NT2/D1 (cell line): ENCODE measurements around the gene UQCC2.

Source experiments
- DNase-seq: peaks from one replicate; pipeline ENCODE4 v3.0.0-alpha.2; 2011; ENCODE audit warnings: low read depth, low spot score
- H3K27me3 ChIP-seq: 2 replicates; pipeline ENCODE4 v1.6.0; 2011; ENCODE audit warnings: mild to moderate bottlenecking; ENCODE audit not compliant: insufficient read length, insufficient read depth
- H3K36me3 ChIP-seq: 2 replicates; pipeline ENCODE4 v1.6.1; 2011; ENCODE audit warnings: mild to moderate bottlenecking, low read length, mixed read lengths; ENCODE audit not compliant: insufficient read depth, insufficient read length
- H3K4me1 ChIP-seq: 2 replicates; pipeline ENCODE4 v1.5.1; 2011; ENCODE audit not compliant: insufficient read depth, insufficient read length
- H3K4me3 ChIP-seq: 2 replicates; pipeline ENCODE4 v1.5.1; 2011; ENCODE audit warnings: low read depth; ENCODE audit not compliant: insufficient read length
- H3K9ac ChIP-seq: 2 replicates; pipeline ENCODE4 v1.6.0; 2011; ENCODE audit warnings: low read depth; ENCODE audit not compliant: insufficient read length
- H3K9me3 ChIP-seq: 2 replicates; pipeline ENCODE4 v1.5.1; 2011; ENCODE audit warnings: mild to moderate bottlenecking, low read length; ENCODE audit not compliant: insufficient read depth
- SUZ12 ChIP-seq: IDR thresholded peaks from 2 replicates; pipeline ENCODE4 v1.6.1; 2011; ENCODE audit not compliant: insufficient read length, insufficient read depth; ENCODE audit errors: extremely low read depth
- YY1 ChIP-seq: IDR thresholded peaks from 2 replicates; pipeline ENCODE4 v1.6.1; 2011; ENCODE audit not compliant: insufficient read length, insufficient read depth
- ZNF274 ChIP-seq: IDR thresholded peaks from 2 replicates; pipeline ENCODE4 v1.6.1; 2011; ENCODE audit warnings: mild to moderate bottlenecking, low read depth, low read length

UQCC2 gene

GRCh38 chr6:33702345-33702977, 9.0 kb downstream of the UQCC2 start:
- Histone ChIP-seq H3K9me3 (no peaks in the 10 kb centered on the region), H3K4me3 (no peak overlapping the region), H3K9ac (no peak overlapping the region), H3K36me3 (peaks cover 72% of the 10 kb centered on the region), H3K27me3 (no peaks in the 10 kb centered on the region), H3K4me1 (peaks cover 9% of the 10 kb centered on the region)
- TF ChIP-seq YY1 (no peak), ZNF274 (no peak), SUZ12 (no peak)
- peak; percentile 36 for DNase-seq

DNA sequence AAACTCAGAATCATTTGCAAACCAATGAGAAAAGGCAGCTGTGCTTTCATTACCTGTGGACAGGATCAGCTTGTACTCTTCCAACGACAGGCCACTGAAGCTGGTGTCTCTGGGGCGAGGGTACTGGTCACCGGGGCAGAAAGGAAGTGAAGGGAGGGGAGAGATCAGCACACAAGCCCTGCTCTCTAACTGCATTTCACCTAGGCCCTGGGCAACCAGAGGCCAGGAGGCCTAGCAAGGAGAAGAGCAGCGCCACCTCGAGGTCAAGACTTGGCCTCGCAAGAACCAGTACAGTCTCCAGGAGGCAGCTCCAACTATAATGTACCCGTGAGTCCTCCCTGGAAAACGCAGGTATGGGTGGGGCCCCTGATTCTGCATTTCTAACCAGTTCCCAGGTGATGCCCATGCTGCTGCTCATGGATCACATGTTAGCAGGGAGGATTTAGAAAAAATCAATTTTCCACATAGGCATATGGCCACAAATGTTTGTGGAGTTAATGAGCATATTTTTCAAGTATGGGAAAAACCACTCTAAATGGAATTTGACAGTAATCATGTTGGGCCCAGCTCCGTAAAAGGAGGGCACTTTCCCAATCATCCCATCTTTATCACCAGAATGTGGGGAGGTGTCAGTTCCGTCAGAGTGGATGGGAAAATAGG, 11.0 kb downstream of the UQCC2 start:
- Histone ChIP-seq H3K27me3 (no peaks in the 10 kb centered on the region), H3K9me3 (no peaks in the 10 kb centered on the region), H3K36me3 (peaks cover 78% of the 10 kb centered on the region), H3K4me1 (peaks cover 8% of the 10 kb centered on the region), H3K4me3 (no peak overlapping the region), H3K9ac (no peak overlapping the region)
- TF ChIP-seq SUZ12 (no peak), ZNF274 (no peak), YY1 (no peak)
- DNase-seq: peak; percentile 68

DNA sequence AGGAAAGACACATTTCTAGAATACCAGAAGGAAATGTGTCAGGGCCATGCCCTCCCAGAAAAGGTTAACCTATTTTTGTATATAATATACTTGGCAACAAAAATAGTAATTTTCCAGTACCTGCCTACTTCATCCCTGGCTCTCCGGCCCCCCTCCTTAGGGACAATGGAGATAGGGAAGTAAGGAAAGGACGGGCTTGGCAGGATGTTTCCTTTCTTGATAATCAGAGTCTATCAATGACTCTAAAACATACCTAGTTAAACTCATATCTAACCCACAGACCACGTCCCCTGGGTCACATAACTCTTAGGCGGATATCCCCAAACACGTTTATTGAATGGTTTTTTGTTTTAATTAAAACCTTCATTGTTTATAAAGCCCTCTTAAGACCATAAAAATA, 11.8 kb downstream of the UQCC2 start:
- Histone ChIP-seq H3K4me1 (peaks cover 10% of the 10 kb centered on the region), H3K9me3 (no peaks in the 10 kb centered on the region), H3K36me3 (peaks cover 85% of the 10 kb centered on the region), H3K9ac (no peak overlapping the region), H3K4me3 (no peak overlapping the region), H3K27me3 (no peaks in the 10 kb centered on the region)
- no peak for DNase-seq
- TF ChIP-seq YY1: no peak
- no peak for TF ChIP-seq ZNF274
- no peak for TF ChIP-seq SUZ12

DNA sequence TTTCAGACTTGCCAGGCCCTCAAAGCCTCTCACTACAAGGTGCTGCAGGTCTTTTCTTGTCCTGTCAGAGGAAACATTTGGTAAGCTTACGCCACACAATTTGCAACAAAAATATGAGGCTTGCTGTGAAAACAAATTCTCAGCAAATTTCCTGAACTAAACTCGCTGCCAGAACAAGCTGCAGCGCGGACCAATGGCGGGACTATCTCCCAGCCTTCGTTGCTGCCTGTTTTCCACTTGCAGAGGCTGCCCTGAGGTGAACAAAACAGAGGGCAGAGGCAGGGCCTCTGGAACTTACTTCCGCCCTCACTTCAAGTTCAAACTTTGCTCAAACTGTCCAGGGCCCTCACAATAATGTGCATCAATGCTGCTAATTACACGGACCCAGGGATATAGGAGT, 12.4 kb downstream of the UQCC2 start:
- peaks cover 83% of the 10 kb centered on the region for H3K36me3 ChIP-seq
- no peak for TF ChIP-seq SUZ12
- no peak for TF ChIP-seq YY1
- H3K4me1 ChIP-seq: peaks cover 10% of the 10 kb centered on the region
- no peaks in the 10 kb centered on the region for H3K9me3 ChIP-seq
- no peaks in the 10 kb centered on the region for H3K27me3 ChIP-seq
- no peak overlapping the region for H3K9ac ChIP-seq
- DNase-seq: no peak
- no peak overlapping the region for H3K4me3 ChIP-seq

GRCh38 chr6:33698494-33698893, 13.0 kb downstream of the UQCC2 start:
- no peaks in the 10 kb centered on the region for H3K9me3 ChIP-seq
- no peak for DNase-seq
- TF ChIP-seq ZNF274 (no peak), SUZ12 (no peak)
- H3K36me3 ChIP-seq: peaks cover 85% of the 10 kb centered on the region
- peaks cover 10% of the 10 kb centered on the region for H3K4me1 ChIP-seq
- H3K9ac ChIP-seq: no peak overlapping the region
- H3K4me3 ChIP-seq: no peak overlapping the region
- no peaks in the 10 kb centered on the region for H3K27me3 ChIP-seq

DNA sequence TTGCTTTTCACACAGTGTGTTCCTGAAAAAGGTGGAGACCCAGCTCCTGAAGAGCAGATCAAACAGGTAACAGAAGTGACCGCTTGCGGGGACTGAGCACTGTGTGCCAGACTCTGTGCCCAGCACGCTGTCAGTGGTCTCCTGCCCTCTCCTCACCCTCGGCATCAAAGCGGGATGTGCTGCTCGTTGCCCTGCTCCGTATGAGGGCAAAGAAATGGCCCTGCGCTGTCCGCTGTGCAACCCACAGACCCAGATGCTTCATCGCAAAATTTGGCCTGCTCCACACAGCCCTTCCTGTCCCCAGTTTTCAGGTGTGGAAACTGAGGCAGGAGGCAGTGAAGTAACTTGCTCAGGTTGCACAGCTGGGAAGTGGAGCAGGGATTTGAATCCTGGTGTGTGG, 13.7 kb downstream of the UQCC2 start:
- H3K4me1 ChIP-seq: peaks cover 10% of the 10 kb centered on the region
- no peak for DNase-seq
- no peaks in the 10 kb centered on the region for H3K9me3 ChIP-seq
- H3K9ac ChIP-seq: no peak overlapping the region
- H3K27me3 ChIP-seq: no peaks in the 10 kb centered on the region
- TF ChIP-seq ZNF274: no peak
- TF ChIP-seq YY1: no peak
- no peak for TF ChIP-seq SUZ12
- H3K36me3 ChIP-seq: peaks cover 87% of the 10 kb centered on the region
- no peak overlapping the region for H3K4me3 ChIP-seq

- no peaks in the 10 kb centered on the region for H3K9me3 ChIP-seq
- peaks cover 13% of the 10 kb centered on the region for H3K4me1 ChIP-seq
- TF ChIP-seq YY1: no peak
- TF ChIP-seq ZNF274: no peak
- no peak for TF ChIP-seq SUZ12
- H3K4me3 ChIP-seq: no peak overlapping the region
- H3K27me3 ChIP-seq: no peaks in the 10 kb centered on the region
- peak overlapping the region; percentile 26 for H3K9ac ChIP-seq
- H3K36me3 ChIP-seq: peaks cover 87% of the 10 kb centered on the region
- DNase-seq: no peak
These were observed 14.7 kb downstream of the UQCC2 start for GRCh38 chr6:33696548-33697518.
